HUES6 (cell line): ENCODE data around the gene FGFBP3.
A peak's percentile ranks its signal among the peaks of the same experiment; 100 is the strongest.

Experiments used
- H3K27ac ChIP-seq: 2 replicates; pipeline ENCODE4 v1.7.0; 2013; ENCODE audit warnings: low read depth, mild to moderate bottlenecking, low read length, inconsistent platforms
- H3K27me3 ChIP-seq: 2 replicates; pipeline ENCODE4 v1.6.1; 2013; ENCODE audit warnings: low read length; ENCODE audit not compliant: control insufficient read depth, insufficient read depth
- H3K36me3 ChIP-seq: 2 replicates; pipeline ENCODE4 v1.6.1; 2013; ENCODE audit warnings: low read length; ENCODE audit not compliant: control insufficient read depth, insufficient read depth
- H3K4me1 ChIP-seq: 2 replicates; pipeline ENCODE4 v1.6.1; 2013; ENCODE audit warnings: low read length; ENCODE audit not compliant: control insufficient read depth, insufficient read depth
- H3K4me3 ChIP-seq: 2 replicates; pipeline ENCODE4 v1.5.1; 2013; ENCODE audit warnings: low read depth, low read length
- H3K9ac ChIP-seq: one replicate; pipeline ENCODE4 v1.6.1; 2013; ENCODE audit warnings: mild to moderate bottlenecking, low read length
- H3K9me3 ChIP-seq: 2 replicates; pipeline ENCODE4 v1.6.1; 2013; ENCODE audit warnings: low read depth, low read length; ENCODE audit not compliant: control insufficient read depth, insufficient read depth

The FGFBP3 gene

DNA sequence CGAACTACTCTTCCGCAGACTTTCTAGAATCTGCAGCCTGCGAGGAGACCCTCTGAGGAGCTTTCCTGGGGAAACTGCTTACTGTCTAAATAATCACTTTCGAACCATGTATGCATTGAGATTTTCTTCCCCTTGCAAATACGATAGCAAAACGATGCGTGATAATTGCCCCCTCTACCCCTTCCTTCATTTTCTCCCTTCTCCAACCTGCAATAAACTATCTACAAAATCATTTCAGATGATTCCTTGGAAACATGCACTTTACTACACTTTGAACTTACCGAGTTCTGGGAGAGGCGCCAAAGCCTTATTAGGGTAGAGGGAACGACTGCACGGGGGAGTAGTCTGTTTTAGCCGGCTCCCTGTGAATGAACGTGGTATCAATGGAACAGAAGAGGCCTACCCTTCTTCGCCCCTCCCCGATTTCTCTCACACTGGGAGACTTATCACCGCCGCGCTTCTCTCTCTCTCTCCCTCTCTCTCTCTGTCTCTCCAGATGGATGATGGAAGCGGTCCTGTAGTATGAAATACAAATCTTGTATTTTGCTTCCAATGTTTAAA lies at the start of gene FGFBP3:
FGFBP3 (minus strand) TSS at position 370 of the 561 bp plus-strand sequence. CDS start 517 bp downstream, outside the sequence.
- Histone ChIP-seq H3K9me3 (no peaks in the 10 kb centered on the region), H3K9ac (peak within 1 kb of the TSS; percentile 80), H3K4me1 (peaks cover 4% of the 10 kb centered on the region; the same call in 1 of the 2 replicates), H3K4me3 (peak within 1 kb of the TSS; percentile 86), H3K27me3 (no peaks in the 10 kb centered on the region), H3K27ac (peak within 1 kb of the TSS; percentile 49; the same call in 1 of the 2 replicates), H3K36me3 (peaks cover 10% of the 10 kb centered on the region)

- Histone ChIP-seq H3K36me3 (peaks cover 97% of the 10 kb centered on the region), H3K27ac (no peak overlapping the region)
These were observed 47.8 kb upstream of the FGFBP3 start for GRCh38 chr10:91957091-91957490.

GRCh38 chr10:91955114-91955513 lies 45.8 kb upstream of the FGFBP3 start:
- Histone ChIP-seq H3K4me3 (no peak overlapping the region), H3K27ac (no peak overlapping the region), H3K36me3 (peaks cover 90% of the 10 kb centered on the region), H3K9me3 (no peaks in the 10 kb centered on the region), H3K4me1 (0 out of 2 replicates have a peak, but pooled peaks cover 2% of the 10 kb centered on the region), H3K27me3 (no peaks in the 10 kb centered on the region), H3K9ac (no peak overlapping the region)

More at GRCh38 chr10:91957091-91957490, 47.8 kb upstream of the FGFBP3 start:
- H3K9me3 ChIP-seq = no peaks in the 10 kb centered on the region
- H3K4me3 ChIP-seq = no peak overlapping the region
- no peak overlapping the region for H3K9ac ChIP-seq
- no peaks in the 10 kb centered on the region for H3K27me3 ChIP-seq
- 0 out of 2 replicates have a peak, but pooled peaks cover 2% of the 10 kb centered on the region for H3K4me1 ChIP-seq

- Histone ChIP-seq H3K9ac (no peak overlapping the region), H3K36me3 (peaks cover 78% of the 10 kb centered on the region), H3K4me1 (0 out of 2 replicates have a peak, but pooled peaks cover 2% of the 10 kb centered on the region), H3K9me3 (no peaks in the 10 kb centered on the region), H3K4me3 (no peak overlapping the region), H3K27ac (no peak overlapping the region), H3K27me3 (no peaks in the 10 kb centered on the region)
These were observed 44.4 kb upstream of the FGFBP3 start for GRCh38 chr10:91953600-91954160.

GRCh38 chr10:91944880-91945630 lies 35.8 kb upstream of the FGFBP3 start:
- Histone ChIP-seq H3K27ac (no peak overlapping the region), H3K9ac (no peak overlapping the region), H3K9me3 (no peaks in the 10 kb centered on the region), H3K27me3 (no peaks in the 10 kb centered on the region), H3K4me3 (no peak overlapping the region), H3K36me3 (peaks cover 50% of the 10 kb centered on the region), H3K4me1 (no peaks in the 10 kb centered on the region)

DNA sequence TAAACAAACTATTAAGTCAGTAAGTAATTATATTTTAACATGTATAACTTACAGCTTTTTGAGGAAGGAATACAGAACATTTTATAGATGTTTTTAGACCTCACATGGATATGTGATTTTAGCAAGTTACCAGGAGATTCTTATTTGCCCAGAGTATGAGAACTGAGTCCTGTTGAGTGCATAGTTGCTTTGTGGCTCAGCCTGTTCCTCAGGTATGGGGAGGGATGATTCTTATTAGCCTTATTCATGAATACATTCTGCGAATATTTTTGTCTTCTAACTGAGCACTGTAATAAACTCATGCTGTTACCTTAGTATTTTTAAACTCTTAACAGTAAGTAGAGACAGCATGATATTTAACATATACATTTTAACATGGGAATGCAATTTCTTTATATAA lies 32.1 kb upstream of the FGFBP3 start:
- H3K9ac ChIP-seq = no peak overlapping the region
- H3K4me1 ChIP-seq = no peaks in the 10 kb centered on the region
- H3K27me3 ChIP-seq = no peaks in the 10 kb centered on the region
- no peaks in the 10 kb centered on the region for H3K9me3 ChIP-seq
- H3K36me3 ChIP-seq = peaks cover 56% of the 10 kb centered on the region
- H3K4me3 ChIP-seq = no peak overlapping the region
- H3K27ac ChIP-seq = no peak overlapping the region

- Histone ChIP-seq H3K27me3 (no peaks in the 10 kb centered on the region), H3K4me1 (no peaks in the 10 kb centered on the region), H3K4me3 (no peak overlapping the region), H3K9me3 (no peaks in the 10 kb centered on the region), H3K9ac (no peak overlapping the region), H3K36me3 (peaks cover 59% of the 10 kb centered on the region), H3K27ac (no peak overlapping the region)
These were observed 30.4 kb upstream of the FGFBP3 start for GRCh38 chr10:91939653-91940052.

GRCh38 chr10:91935886-91936285 lies 26.6 kb upstream of the FGFBP3 start:
- no peak overlapping the region for H3K4me3 ChIP-seq
- no peaks in the 10 kb centered on the region for H3K4me1 ChIP-seq
- no peaks in the 10 kb centered on the region for H3K9me3 ChIP-seq
- H3K27me3 ChIP-seq = no peaks in the 10 kb centered on the region
- H3K27ac ChIP-seq = no peak overlapping the region
- H3K36me3 ChIP-seq = peaks cover 45% of the 10 kb centered on the region
- no peak overlapping the region for H3K9ac ChIP-seq

DNA sequence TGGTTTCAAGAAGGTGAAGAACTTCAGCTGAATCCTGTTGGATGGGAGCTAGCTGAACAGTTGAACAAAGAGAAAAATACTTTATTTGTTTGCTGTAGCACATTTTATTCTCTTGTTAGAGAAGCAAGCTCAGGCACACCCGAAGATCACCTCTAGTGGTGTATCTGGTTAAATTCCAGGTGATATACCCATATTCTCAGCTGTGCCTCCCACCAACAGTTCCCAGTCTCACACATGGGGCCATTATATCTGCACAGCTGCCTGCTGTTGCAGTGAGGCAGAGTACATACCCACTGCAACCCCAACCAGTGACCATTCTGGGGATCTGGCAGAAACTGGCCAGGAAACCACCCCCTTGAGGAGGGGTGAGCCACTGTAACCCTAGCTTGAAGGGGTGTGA lies 23.5 kb upstream of the FGFBP3 start:
- Histone ChIP-seq H3K27me3 (no peaks in the 10 kb centered on the region), H3K9me3 (no peaks in the 10 kb centered on the region), H3K9ac (no peak overlapping the region), H3K36me3 (peaks cover 39% of the 10 kb centered on the region), H3K4me1 (no peaks in the 10 kb centered on the region), H3K4me3 (no peak overlapping the region), H3K27ac (no peak overlapping the region)

GRCh38 chr10:91931526-91932190 lies 22.4 kb upstream of the FGFBP3 start:
- Histone ChIP-seq H3K4me1 (no peaks in the 10 kb centered on the region), H3K36me3 (peaks cover 33% of the 10 kb centered on the region), H3K9me3 (no peaks in the 10 kb centered on the region)

GRCh38 chr10:91930939-91931338 lies 21.7 kb upstream of the FGFBP3 start:
- Histone ChIP-seq H3K9ac (no peak overlapping the region), H3K4me3 (no peak overlapping the region), H3K36me3 (peaks cover 30% of the 10 kb centered on the region), H3K27me3 (no peaks in the 10 kb centered on the region), H3K27ac (no peak overlapping the region), H3K9me3 (no peaks in the 10 kb centered on the region), H3K4me1 (no peaks in the 10 kb centered on the region)

More at GRCh38 chr10:91931526-91932190, 22.4 kb upstream of the FGFBP3 start:
- no peak overlapping the region for H3K9ac ChIP-seq
- H3K27ac ChIP-seq = no peak overlapping the region
- no peak overlapping the region for H3K4me3 ChIP-seq
- H3K27me3 ChIP-seq = no peaks in the 10 kb centered on the region
